ENCODE data around the gene MAST2.

- TF ChIP-seq YY1 (IDR thresholded peaks at IDR 0.05; ENCODE audit: insufficient read depth, insufficient read length) (no peak), ZNF274 (IDR thresholded peaks at IDR 0.05; ENCODE audit: low read depth, low read length) (no peak), SUZ12 (IDR thresholded peaks at IDR 0.05; ENCODE audit: extremely low read depth, insufficient read depth, insufficient read length) (no peak)
These were observed 250.3 kb downstream of the MAST2 start for GRCh38 chr1:46053734-46054133.

Data from NT2/D1 (cell line).